GM04503 (cell line): ENCODE measurements around the gene LIMK1.
"Not testable (repeated sequence)": the region's sequence is repeated elsewhere in the genome, so short reads cannot be mapped to it uniquely, and the experiment has no call there.

Experiments used
- DNase-seq: peaks from one replicate; pipeline ENCODE4 v3.0.0-alpha.2; 2012; ENCODE audit warnings: low read depth

Gene LIMK1

DNA sequence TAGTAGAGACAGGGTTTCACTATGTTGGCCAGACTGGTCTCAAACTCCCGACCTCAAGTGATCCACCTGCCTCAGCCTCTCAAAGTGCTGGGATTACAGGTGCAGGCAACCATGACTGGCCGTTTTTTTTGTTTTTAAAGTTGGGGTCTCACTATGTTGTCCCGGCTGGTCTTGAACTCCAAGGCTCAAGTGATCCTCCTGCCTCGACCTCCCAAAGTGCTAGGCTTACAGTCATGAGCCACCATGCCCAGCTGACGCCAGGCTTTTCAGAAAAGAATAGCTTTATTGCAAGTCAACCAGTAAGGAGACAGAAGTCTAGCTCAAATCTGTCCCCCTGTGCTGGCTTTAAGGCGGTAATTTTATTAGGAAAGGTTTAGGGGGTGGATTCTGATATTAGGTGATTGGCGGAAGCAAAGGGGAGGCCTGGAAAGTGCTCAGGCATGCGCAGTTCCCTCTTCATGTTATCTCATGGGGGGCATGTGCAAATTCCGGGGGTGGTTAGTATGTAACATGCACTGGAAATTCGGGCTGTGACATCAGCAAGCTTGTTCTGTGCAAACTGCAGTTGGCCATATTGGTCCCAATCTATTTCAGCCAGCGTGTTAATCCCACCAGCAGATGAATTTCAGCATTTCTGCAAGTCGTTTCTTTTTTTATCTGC, 42.7 kb downstream of the LIMK1 start:
- DNase-seq: no peak

- no peak for DNase-seq
These were observed 46.3 kb downstream of the LIMK1 start for GRCh38 chr7:74129887-74130286.

DNA sequence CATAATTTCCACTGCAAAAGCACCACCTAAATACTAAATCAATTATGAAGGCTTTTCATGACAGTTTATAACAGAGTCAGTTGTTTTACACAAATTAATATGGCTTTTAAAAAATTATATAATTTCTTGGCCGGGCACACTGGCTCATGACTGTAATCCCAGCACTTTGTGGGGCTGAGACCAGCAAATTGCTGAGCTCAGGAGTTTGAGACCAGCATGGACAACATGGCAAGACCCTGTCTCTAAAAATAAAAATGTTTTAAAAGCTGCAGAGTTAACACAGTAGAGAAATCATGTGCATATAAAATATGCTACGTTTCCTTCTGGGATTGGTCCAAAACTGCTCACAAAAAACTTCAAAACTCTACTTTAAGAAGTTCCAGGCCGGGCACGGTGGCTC, 46.9 kb downstream of the LIMK1 start:
- no peak for DNase-seq

DNA sequence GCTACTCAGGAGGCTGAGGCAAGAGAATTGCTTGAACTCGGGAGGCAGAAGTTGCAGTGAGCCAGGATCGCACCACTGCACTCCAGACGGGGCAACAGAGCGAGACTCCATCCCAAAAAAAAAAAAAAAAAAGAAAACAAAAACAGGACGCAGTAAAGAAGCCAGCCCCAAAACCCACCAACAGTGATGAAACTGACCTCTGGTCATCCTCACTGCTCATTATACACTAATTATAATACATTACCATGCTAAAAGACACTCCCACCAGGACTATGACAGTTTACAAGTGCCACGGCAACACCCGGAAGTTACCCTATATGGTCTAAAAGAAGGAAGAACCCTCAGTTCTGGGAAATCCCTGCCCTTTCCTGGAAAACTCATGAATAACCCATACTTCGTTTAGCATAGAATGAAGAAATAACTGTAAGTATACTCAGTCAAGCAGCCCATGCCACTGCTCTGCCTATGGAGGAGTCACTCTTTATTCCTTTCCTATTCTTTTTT, 50.6 kb downstream of the LIMK1 start:
- DNase-seq: no peak

- no peak for DNase-seq
These were observed 54.8 kb downstream of the LIMK1 start for GRCh38 chr7:74138334-74138867.

DNA sequence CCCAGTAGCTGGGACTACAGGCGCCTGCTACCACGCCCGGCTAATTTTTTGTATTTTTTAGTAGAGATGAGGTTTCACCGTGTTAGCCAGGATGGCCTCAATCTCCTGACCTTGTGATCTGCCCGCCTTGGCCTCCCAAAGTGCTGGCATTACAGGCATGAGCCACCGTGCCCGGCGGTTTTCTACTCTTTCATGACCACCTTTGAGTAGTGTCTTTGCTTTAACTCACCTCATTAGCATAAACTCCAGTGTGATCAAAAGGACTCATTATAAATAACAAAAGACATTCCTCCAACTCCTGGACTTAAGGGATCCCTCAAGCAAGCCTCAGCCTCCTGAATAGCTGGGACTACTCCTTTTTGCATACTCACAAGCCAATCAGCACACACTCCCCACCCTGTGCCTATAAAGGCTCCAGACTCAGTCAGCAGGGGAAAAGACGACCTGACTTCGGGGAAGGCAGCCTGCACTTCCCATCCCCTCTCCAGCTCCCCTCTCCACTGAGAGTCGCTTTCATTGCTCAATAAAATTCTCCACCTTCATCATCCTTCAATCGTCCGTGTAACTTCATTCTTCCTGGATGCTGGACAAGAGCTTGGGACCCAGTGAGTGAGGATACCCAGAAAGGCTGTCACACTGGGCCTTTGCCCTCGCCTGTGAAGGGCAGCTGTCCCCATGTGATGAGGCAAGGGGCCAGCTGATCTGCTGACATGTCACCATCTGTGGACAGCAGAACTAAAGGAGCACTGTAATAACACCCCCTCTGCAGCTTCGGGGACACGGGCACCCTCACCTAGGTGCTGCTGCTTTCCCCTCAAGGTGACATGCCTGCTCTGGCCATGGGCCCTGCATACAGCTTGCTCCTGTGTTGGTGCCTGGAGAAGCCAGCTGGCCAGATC, 55.6 kb downstream of the LIMK1 start:
- no peak for DNase-seq

- DNase-seq: no peak
These were observed 58.1 kb downstream of the LIMK1 start for GRCh38 chr7:74141705-74142104.

GRCh38 chr7:74143383-74143782, 59.8 kb downstream of the LIMK1 start:
- DNase-seq: no peak

GRCh38 chr7:74148491-74148890, 64.9 kb downstream of the LIMK1 start:
- DNase-seq: no peak

- no peak for DNase-seq
These were observed 65.5 kb downstream of the LIMK1 start for GRCh38 chr7:74149071-74149470.

DNA sequence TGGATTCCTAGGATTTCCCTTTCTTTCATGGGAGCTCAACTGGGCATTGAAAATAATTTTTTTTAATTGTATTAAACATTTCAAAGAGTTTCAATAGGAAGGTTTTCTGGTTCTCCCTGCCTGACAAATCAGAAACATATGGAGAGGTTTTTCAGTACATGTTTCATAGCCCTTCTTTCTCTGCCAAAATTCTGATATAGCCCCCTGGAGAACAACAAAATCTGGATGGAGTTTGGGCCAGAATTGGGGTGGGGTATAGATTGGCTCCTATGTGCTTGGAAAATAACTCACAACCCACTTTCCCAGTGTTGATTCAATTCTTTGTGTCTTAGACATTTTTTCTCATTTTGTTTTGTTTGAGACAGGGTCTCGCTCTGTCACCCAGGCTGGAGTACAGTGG, 66.0 kb downstream of the LIMK1 start:
- no peak for DNase-seq

- no peak for DNase-seq
These were observed 70.1 kb downstream of the LIMK1 start for GRCh38 chr7:74153736-74154135.

DNA sequence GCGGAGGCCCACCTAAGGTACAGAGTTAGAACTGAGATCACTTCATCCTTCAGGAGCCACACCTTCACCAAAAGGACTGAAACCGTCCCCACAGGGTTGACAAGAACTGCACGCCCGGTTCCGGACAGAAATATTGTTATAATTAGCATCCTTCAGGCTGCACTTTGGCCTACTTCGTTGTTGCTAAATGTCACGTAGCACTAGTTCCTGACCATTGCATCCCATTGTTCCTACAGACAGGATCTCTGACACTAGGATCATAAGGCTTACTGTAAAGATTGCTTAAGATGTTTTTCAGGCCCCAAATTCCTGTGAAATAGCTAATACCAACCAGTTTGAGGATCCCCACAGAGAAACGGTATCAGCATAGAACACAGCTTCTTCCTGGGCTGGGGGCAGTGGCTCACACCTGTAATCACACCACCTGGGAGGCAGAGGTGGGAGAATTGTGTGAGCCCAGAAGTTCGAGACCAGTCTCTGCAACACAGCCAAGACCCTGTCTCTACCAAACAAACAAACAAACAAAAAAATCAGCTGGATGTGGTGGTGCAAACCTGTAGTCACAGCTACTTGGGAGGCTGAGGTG, 72.3 kb downstream of the LIMK1 start:
- DNase-seq: no peak

DNA sequence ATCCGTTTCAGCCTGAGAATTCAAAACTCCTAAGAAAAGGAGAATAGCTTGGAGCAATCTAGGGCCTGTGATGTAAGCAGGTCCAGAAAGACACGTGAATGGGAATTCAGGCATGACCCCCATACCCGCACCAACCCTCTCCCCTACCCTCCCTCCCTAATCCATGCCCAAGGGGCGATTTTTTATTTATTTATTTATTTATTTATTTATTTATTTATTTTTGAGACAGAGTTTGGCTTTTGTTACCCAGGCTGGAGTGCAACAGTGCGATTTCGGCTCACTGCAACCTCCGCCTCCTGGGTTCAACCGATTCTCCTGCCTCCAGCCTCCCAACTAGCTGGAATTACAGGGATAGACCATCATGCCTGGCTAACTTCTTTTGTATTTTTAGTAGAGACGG, 74.0 kb downstream of the LIMK1 start:
- no peak for DNase-seq

- DNase-seq: no peak
These were observed 81.4 kb downstream of the LIMK1 start for GRCh38 chr7:74164985-74165456.

- no peak for DNase-seq
These were observed 82.4 kb downstream of the LIMK1 start for GRCh38 chr7:74165867-74166593.

GRCh38 chr7:74167324-74167723, 83.7 kb downstream of the LIMK1 start:
- DNase-seq: not testable (repeated sequence)
